Psoas muscle (tissue), 8 donors: ENCODE results near the gene WIPF2. TPM values are rescaled to one million over a fixed set of nuclear protein-coding genes. Genes with fewer than 3 reads are reported as not detected.
A peak's percentile ranks its signal among the peaks of the same experiment; 100 is the strongest.

Source experiments
- ATAC-seq, 4 donors: fragments of 200-7000 bp; cut with Tn5 transposase; one replicate each; pipeline ENCODE4 v1.9.1; 2020; ENCODE audit warnings: moderate library complexity in 3 of 4, mild to moderate bottlenecking in 2 of 4
- DNase-seq, 2 donors: peaks; one replicate each; pipeline ENCODE4 v3.0.0-alpha.2; 2020
- H3K27ac ChIP-seq: fragments of 200-600 bp; one replicate; pipeline ENCODE4 v1.8.0; 2022
- H3K27me3 ChIP-seq, 3 donors: fragments of 200-600 bp in 1 of 3; one replicate each; pipeline versions ENCODE4 v1.6.1 to v1.8.0; 2013 to 2022; ENCODE audit warnings: low read length in 2 of 3, mild to moderate bottlenecking in 2 of 3, moderate library complexity in 1 of 3; ENCODE audit not compliant: insufficient read depth in 3 of 3
- H3K36me3 ChIP-seq, 2 donors: fragments of 200-600 bp in 1 of 2; one replicate each; pipeline versions ENCODE4 v1.6.1 to v1.8.0; 2013 to 2022; ENCODE audit warnings: low read depth in 1 of 2, mild to moderate bottlenecking in 1 of 2, moderate library complexity in 1 of 2; ENCODE audit not compliant: insufficient read depth in 1 of 2
- H3K4me1 ChIP-seq: fragments of 200-600 bp; one replicate; pipeline ENCODE4 v1.8.0; 2022
- H3K4me3 ChIP-seq: fragments of 200-600 bp; one replicate; pipeline ENCODE4 v1.8.0; 2022; ENCODE audit warnings: mild to moderate bottlenecking
- H3K9me3 ChIP-seq: fragments of 200-600 bp; one replicate; pipeline ENCODE4 v1.8.0; 2022
- WGBS, 3 donors: extraction: QIAGEN DNeasy Blood & Tissue Kit; methylation state at CpG; one replicate each; pipeline versions ENCODE4 v1.1.6 to v1.1.7; 2013; 5-methylcytosine and 5-hydroxymethylcytosine counted together
- intact Hi-C, 2 donors: fragments of 100-400 bp; cut with DNase I; formaldehyde crosslinking; loops; one replicate each; pipeline versions ENCODE4 v1.11.0 to v1.14.2; 2022
- polyA plus RNA-seq, 3 donors: library from polyadenylated mRNA; stranded (reverse); fragments of 200-250 nt; gene quantifications; one replicate each; pipeline ENCODE4 v1.2.3, GENCODE V29; 2013
- total RNA-seq, 4 donors: library from RNA; stranded (reverse); fragmentation: NEBNext Ultra II Directional in 2 of 4; extraction: Animal tissue kit (Norgen Biotek cat#: 25700) in 2 of 4; gene quantifications; one replicate each; pipeline versions ENCODE4 v1.2.1 to v1.2.4, GENCODE V29; 2021 to 2023
- TF ChIP-seq, protein P1 (sequence below): fragments of 200-600 bp; IDR thresholded peaks from one replicate; pipeline ENCODE4 v1.8.0; 2022; ENCODE audit warnings: antibody characterized with exemption
- donor health status: healthy with polysubstance abuse.
- donor health status: DM: no; HTN: no; CAD: no; lungs with moderate emphysema.
- donor health status: Bipolar disorder and iron deficiency.
- donor health status: healthy.
- donor health status: DM: yes; HTN: yes; CAD: no.
- donor health status: DM: no; HTN: no; CAD: no.
- donor health status: DM: no; HTN: no; CAD: no.
- donor health status: DM: yes; HTN: yes; CAD: no.

WIPF2 gene
- total and polyA plus RNA-seq, 7 donors: 4.0 to 10.5 (median 8.1) TPM

DNA sequence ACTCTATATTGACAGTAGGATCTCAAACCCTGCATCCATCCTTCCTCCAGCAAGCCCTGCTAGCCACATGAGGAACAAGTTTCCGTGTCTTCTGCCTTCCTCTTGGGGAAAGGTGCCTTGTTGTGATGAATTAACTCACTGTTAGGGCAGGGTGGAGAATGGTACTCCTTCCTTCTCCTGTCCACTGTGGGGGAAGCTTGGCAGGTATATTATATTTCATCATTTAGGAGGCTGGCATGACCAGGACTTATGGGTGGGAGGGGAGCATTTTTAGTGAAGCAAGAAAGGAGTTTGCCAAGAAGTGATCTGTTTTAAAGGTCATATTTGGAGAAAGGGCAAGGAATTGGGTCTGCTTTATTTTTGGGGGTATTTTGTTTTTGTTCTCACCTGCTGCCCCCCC lies 59.3 kb downstream of the WIPF2 start:
- H3K4me1 ChIP-seq: no peaks in the 10 kb centered on the region
- 79 to 97% (median 90%) methylated on average over 1 of the region's 1 CpG for WGBS, 3 donors
- no peaks in the 10 kb centered on the region for H3K9me3 ChIP-seq
- TF ChIP-seq, protein P1, sequence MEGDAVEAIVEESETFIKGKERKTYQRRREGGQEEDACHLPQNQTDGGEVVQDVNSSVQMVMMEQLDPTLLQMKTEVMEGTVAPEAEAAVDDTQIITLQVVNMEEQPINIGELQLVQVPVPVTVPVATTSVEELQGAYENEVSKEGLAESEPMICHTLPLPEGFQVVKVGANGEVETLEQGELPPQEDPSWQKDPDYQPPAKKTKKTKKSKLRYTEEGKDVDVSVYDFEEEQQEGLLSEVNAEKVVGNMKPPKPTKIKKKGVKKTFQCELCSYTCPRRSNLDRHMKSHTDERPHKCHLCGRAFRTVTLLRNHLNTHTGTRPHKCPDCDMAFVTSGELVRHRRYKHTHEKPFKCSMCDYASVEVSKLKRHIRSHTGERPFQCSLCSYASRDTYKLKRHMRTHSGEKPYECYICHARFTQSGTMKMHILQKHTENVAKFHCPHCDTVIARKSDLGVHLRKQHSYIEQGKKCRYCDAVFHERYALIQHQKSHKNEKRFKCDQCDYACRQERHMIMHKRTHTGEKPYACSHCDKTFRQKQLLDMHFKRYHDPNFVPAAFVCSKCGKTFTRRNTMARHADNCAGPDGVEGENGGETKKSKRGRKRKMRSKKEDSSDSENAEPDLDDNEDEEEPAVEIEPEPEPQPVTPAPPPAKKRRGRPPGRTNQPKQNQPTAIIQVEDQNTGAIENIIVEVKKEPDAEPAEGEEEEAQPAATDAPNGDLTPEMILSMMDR: no peak
- intact Hi-C loops: no loop called here
- no peak overlapping the region for H3K27ac ChIP-seq
- peaks cover 21 to 91% of the 10 kb centered on the region in 2 donors for H3K36me3 ChIP-seq
- no peaks in the 10 kb centered on the region for H3K27me3 ChIP-seq
- H3K4me3 ChIP-seq: no peak overlapping the region
- DNase-seq (no peak), ATAC-seq (no peak)

DNA sequence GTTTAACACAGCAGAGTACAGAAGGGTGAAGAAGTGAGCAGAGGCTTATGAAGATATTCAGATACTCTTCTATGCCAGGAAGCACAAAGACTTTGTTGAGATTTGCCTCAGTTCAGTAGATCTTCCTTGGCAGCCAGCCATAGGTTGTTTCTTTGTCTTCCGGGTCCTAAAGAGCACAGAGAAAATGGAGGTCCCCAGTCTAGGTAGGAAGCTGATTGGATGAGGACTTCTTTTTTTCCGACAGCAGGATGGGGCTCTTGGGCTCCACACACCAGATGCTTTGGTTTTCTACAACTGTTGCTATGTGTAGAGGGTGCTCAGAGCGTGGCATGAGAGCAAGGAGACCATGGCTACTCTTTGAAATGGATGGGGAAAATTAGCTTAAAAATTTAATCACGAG lies 60.3 kb downstream of the WIPF2 start:
- no peak for ATAC-seq
- Histone ChIP-seq H3K27ac (no peak overlapping the region), H3K27me3 (no peaks in the 10 kb centered on the region), H3K9me3 (no peaks in the 10 kb centered on the region), H3K36me3 (peaks cover 21 to 81% of the 10 kb centered on the region in 2 donors), H3K4me1 (peaks cover 8% of the 10 kb centered on the region), H3K4me3 (no peak overlapping the region)
- 88 to 91% (median 91%) methylated on average over 4 of the region's 4 CpGs for WGBS, 3 donors
- TF ChIP-seq, protein P1: no peak
- intact Hi-C loops: no loop called here
- DNase-seq: no peak

DNA sequence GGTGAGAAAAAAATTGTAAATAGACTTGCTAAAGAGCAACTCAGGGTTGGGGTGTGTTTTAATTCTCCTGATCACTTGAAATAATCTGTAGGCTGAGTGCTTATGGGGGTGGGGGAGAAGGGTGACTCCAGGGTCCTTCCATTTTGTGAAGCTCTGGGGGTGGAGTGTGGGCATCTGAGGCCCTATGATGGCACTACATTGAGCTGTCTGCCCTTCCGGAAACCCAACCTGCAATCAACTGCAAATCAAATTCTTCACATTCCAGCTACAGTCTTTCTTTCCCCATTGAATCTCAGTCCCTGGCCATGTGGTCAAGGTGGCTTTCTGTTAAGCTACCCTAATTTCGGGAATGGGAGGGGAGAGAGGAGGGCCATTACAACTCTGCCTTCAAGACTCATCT lies 62.6 kb downstream of the WIPF2 start:
- Histone ChIP-seq H3K4me1 (peaks cover 10% of the 10 kb centered on the region), H3K4me3 (no peak overlapping the region), H3K27me3 (no peaks in the 10 kb centered on the region), H3K36me3 (peaks cover 21 to 58% of the 10 kb centered on the region in 2 donors), H3K27ac (no peak overlapping the region), H3K9me3 (no peaks in the 10 kb centered on the region)
- no peak for DNase-seq
- TF ChIP-seq, protein P1: no peak
- no peak for ATAC-seq
- WGBS, 3 donors: 76 to 84% (median 79%) methylated on average over 2 of the region's 2 CpGs
- intact Hi-C loops: no loop called here

DNA sequence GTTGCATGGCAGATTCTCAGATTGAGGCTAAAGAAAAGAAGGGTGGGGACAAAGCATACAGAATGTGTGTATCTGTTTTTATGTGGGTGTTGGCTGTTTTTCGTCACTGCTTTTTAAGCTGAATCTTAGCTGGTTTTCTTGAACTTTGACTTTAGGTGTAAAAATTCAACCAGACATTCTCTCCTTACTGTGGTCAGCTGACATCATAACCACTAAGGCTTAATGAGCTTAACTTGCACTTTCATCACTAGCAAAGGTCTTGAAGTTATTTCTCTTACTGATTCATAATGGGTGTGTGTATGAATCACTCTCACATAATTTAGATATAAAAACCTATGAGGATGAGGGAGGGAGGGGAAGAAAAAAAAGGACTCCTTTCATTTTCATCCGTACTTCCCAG lies 64.6 kb downstream of the WIPF2 start:
- peaks cover 9 to 38% of the 10 kb centered on the region in 2 donors for H3K36me3 ChIP-seq
- DNase-seq (no peak), ATAC-seq (no peak)
- 65 to 78% (median 71%) methylated on average over 2 of the region's 2 CpGs for WGBS, 3 donors
- H3K9me3 ChIP-seq: no peaks in the 10 kb centered on the region
- intact Hi-C loops: no loop called here
- TF ChIP-seq, protein P1: no peak
- H3K4me3 ChIP-seq: no peak overlapping the region
- peaks cover 10% of the 10 kb centered on the region for H3K4me1 ChIP-seq
- peak overlapping the region; percentile 39 for H3K27ac ChIP-seq
- H3K27me3 ChIP-seq: no peaks in the 10 kb centered on the region

DNA sequence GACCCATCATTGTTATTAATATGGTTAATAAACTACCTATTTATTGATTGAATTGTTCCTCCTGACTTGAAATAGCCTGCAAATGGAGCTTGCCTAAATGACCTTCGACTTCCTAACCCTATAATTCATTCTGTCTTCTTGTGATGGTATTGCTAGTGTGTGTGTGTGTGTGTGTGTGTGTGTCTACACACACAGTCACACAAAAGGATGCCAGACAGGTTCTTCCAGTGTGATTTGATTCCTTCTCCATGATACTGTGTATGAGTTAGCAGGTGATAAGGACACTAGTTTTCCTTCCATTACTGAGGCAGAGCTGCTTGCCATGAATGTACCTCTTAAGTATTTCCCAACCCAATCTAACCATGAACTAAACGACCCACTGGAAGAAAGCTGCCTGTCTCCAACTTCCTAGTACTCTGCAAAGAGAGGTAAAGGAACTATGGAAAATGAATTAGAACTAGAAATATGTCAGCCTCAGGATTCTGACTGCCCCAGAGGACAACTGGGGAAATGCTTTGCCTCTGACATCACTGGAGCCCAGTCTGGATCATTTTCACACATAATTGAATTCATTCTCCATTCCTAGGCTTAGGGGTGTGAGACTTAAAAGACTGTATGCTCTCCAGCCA lies 65.1 kb downstream of the WIPF2 start:
- intact Hi-C loops: no loop called here
- DNase-seq (no peak), ATAC-seq (no peak)
- no peaks in the 10 kb centered on the region for H3K27me3 ChIP-seq
- peaks cover 10% of the 10 kb centered on the region for H3K4me1 ChIP-seq
- WGBS, 3 donors: 38 to 44% (median 43%) methylated on average over 2 of the region's 2 CpGs
- H3K4me3 ChIP-seq: no peak overlapping the region
- H3K9me3 ChIP-seq: no peaks in the 10 kb centered on the region
- peak overlapping the region; percentile 39 for H3K27ac ChIP-seq
- H3K36me3 ChIP-seq: peaks cover 6 to 33% of the 10 kb centered on the region in 2 donors
- TF ChIP-seq, protein P1: peak; percentile 8
